ENCODE data around the gene CTIF. TPM values are rescaled to one million over a fixed set of nuclear protein-coding genes. Genes with fewer than 3 reads are reported as not detected.
"Not testable (repeated sequence)": the region's sequence is repeated elsewhere in the genome, so short reads cannot be mapped to it uniquely, and the experiment has no call there.

CTIF gene
- total RNA-seq, 1 donor from 2014 or later, result 54.8 TPM

- H3K4me3 ChIP-seq, result no peak overlapping the region
- peaks cover 4% of the 10 kb centered on the region for H3K36me3 ChIP-seq
- H3K27ac ChIP-seq, result no peak overlapping the region
- no peaks in the 10 kb centered on the region for H3K27me3 ChIP-seq (ENCODE audit: low read depth)
- no peak for TF ChIP-seq CTCF (IDR thresholded peaks at IDR 0.05)
- ATAC-seq (no peak), DNase-seq (peak; percentile 36)
- no peaks in the 10 kb centered on the region for H3K9me3 ChIP-seq
- intact Hi-C loops (cut with DNase I), result no loop called here
- H3K4me1 ChIP-seq, result peaks cover 41% of the 10 kb centered on the region
Observed at GRCh38 chr18:48714873-48715272, 176.0 kb downstream of the CTIF start.

- Histone ChIP-seq H3K9me3 (no peaks in the 10 kb centered on the region), H3K4me1 (peaks cover 40% of the 10 kb centered on the region), H3K4me3 (no peak overlapping the region), H3K27me3 (ENCODE audit: low read depth) (no peaks in the 10 kb centered on the region), H3K27ac (peak overlapping the region; percentile 79), H3K36me3 (peaks cover 4% of the 10 kb centered on the region)
- intact Hi-C loops (cut with DNase I), result no loop called here
- peak; percentile 86 to 91 for ATAC-seq
- TF ChIP-seq CTCF (IDR thresholded peaks at IDR 0.05), result no peak
- peak; percentile 75 for DNase-seq
Observed at GRCh38 chr18:48715711-48716361, 177.0 kb downstream of the CTIF start.

GRCh38 chr18:48717227-48717626 lies 178.4 kb downstream of the CTIF start:
- H3K9me3 ChIP-seq; H3K4me3 ChIP-seq; intact Hi-C loops (cut with DNase I); ATAC-seq; DNase-seq; H3K27me3 ChIP-seq (ENCODE audit: low read depth); H3K27ac ChIP-seq; H3K36me3 ChIP-seq: not testable (repeated sequence)
- H3K4me1 ChIP-seq, result peaks cover 40% of the 10 kb centered on the region

DNA sequence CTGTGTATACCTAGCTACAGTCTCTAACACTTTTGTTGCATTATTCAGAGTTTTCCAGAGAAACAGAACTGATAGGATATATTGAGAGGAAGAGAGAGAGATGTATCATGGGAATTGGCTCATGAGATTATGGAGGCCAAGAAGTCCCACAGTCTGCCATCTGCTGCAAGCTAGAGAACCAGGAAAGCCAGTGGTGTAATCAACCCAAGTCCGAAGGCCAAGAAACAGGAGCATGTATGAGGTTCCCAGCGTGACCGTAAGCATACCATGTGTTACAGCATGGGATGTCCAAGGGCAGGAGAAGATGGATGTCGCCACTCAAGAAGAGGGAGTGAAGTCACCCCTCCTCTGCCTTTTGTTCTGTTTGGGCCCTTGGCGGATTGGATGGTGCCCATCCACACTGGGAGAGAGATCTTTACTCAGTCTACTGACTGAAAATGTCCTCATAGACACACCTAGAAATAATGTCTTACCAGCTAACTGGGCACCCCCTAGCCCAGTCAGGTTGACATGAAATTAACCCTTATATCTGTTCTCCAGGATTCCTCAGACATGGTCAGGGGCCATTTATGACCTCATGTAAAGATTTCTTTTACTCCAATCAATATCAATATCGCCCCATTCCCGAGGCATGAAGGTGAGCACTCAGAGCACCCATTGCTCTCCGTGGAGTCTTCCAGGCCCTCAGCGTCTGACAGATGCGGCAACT lies 179.6 kb downstream of the CTIF start:
- H3K36me3 ChIP-seq, result peaks cover 2% of the 10 kb centered on the region
- no peak for TF ChIP-seq CTCF (IDR thresholded peaks at IDR 0.05)
- H3K27me3 ChIP-seq (ENCODE audit: low read depth), result no peaks in the 10 kb centered on the region
- H3K9me3 ChIP-seq, result no peaks in the 10 kb centered on the region
- DNase-seq (no peak), ATAC-seq (no peak)
- no peak overlapping the region for H3K27ac ChIP-seq
- peaks cover 31% of the 10 kb centered on the region for H3K4me1 ChIP-seq
- intact Hi-C loops (cut with DNase I), result no loop called here
- no peak overlapping the region for H3K4me3 ChIP-seq

DNA sequence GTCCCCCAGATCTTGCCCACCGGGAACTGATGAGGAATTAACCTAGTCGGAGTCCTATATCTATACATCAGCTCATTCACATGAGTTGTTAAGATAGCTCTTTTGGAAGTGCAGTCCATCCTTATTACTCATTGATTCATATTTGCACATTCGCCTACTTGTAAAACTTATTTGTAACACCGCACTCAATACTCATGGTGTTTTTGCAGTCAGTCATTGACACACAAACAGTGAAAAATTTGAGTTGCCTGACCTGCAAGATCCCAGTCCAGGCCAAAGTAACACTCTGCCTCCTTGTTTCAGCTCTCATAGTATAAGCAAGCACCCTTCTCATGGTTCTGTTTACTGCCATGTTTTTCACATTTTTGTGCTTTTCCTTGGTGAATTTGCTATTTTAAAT lies 180.6 kb downstream of the CTIF start:
- Histone ChIP-seq H3K27ac (no peak overlapping the region), H3K4me3 (no peak overlapping the region), H3K27me3 (ENCODE audit: low read depth) (no peaks in the 10 kb centered on the region), H3K36me3 (no peaks in the 10 kb centered on the region), H3K9me3 (no peaks in the 10 kb centered on the region), H3K4me1 (peaks cover 24% of the 10 kb centered on the region)
- ATAC-seq, result no peak
- intact Hi-C loops (cut with DNase I), result no loop called here
- no peak for DNase-seq
- TF ChIP-seq CTCF (IDR thresholded peaks at IDR 0.05), result no peak

GRCh38 chr18:48719974-48720654 lies 181.3 kb downstream of the CTIF start:
- no peaks in the 10 kb centered on the region for H3K9me3 ChIP-seq
- no peak overlapping the region for H3K27ac ChIP-seq
- no peaks in the 10 kb centered on the region for H3K27me3 ChIP-seq (ENCODE audit: low read depth)
- TF ChIP-seq CTCF (IDR thresholded peaks at IDR 0.05), result no peak
- ATAC-seq (no peak), DNase-seq (no peak)
- peaks cover 24% of the 10 kb centered on the region for H3K4me1 ChIP-seq
- no peak overlapping the region for H3K4me3 ChIP-seq
- intact Hi-C loops (cut with DNase I), result no loop called here
- no peaks in the 10 kb centered on the region for H3K36me3 ChIP-seq
